Chondrocyte (in vitro differentiated cells): ENCODE results near the gene EID3. TPM values are rescaled to one million over a fixed set of nuclear protein-coding genes. Genes with fewer than 3 reads are reported as not detected.

Source experiments
- DNase-seq: peaks from one replicate; pipeline ENCODE4 v3.0.0; 2021; ENCODE audit warnings: mixed read lengths, low spot score
- H3K27ac Mint-ChIP-seq: one replicate; pipeline ENCODE4 v1.8.0; 2021; ENCODE audit warnings: mild to moderate bottlenecking, moderate library complexity, mixed read lengths; ENCODE audit not compliant: unreplicated experiment
- H3K27me3 Mint-ChIP-seq: 2 replicates; pipeline ENCODE4 v1.8.0; 2021; ENCODE audit warnings: low read depth, mixed read lengths
- H3K36me3 Mint-ChIP-seq: 2 replicates; pipeline ENCODE4 v1.8.0; 2021; ENCODE audit warnings: low read depth, mixed read lengths
- H3K4me1 Mint-ChIP-seq: 2 replicates; pipeline ENCODE4 v1.8.0; 2021; ENCODE audit warnings: low read depth, mild to moderate bottlenecking, mixed read lengths
- H3K4me3 Mint-ChIP-seq: one replicate; pipeline ENCODE4 v1.8.0; 2021; ENCODE audit warnings: mild to moderate bottlenecking, moderate library complexity, mixed read lengths; ENCODE audit not compliant: unreplicated experiment
- H3K9me3 Mint-ChIP-seq: 2 replicates; pipeline ENCODE4 v1.8.0; 2021; ENCODE audit warnings: low read depth, mixed read lengths
- total RNA-seq: library from RNA; stranded (reverse); gene quantifications from 3 replicates; pipeline ENCODE4 v1.2.1, GENCODE V29; 2021
- TF ChIP-seq, protein P1 (sequence below): fragments of 200-600 bp; sonication (generic); IDR thresholded peaks from 2 replicates; pipeline ENCODE4 v1.5.0; 2021; ENCODE audit warnings: antibody characterized with exemption, mild to moderate bottlenecking, moderate library complexity

Gene EID3
- total RNA-seq, 1 donor from 2014 or later: 1.5 TPM

DNA sequence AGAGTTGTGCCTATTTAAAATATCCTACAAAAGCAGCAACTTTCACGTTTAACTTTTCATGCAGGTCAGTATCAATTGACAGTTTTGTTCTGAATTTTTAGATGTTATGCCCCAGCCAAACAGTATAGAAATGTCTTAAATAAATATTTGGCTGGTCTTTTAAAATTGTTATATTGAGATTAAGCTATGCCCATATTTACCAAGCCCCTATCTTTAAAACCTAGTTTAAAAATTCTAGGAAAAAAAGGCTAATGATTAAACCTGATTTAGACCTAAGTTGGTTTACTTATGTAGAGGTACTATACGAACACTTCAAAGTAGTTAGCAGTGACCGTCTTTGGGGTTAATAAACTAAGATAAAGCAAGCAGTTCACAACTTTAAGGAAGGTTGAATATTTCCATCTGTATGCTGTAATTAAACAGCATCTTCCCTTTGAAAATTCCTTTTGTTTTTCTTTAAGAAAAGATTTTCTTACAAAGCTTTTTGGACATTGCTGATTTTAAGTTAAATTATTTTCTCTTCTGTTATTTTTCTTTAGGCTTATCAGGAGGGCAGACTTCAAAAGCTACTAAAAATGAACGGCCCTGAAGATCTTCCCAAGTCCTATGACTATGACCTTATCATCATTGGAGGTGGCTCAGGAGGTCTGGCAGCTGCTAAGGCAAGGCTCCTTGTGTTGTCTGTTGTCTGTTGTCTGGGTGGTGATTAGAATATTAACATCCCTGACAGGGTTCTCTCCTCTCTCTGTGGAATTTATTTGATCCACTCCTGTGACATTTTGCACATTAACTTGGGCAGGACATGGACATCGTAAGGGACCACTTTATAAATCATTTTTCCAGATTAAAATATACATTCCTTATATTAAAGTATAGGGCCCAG lies 7.5 kb downstream of the EID3 start:
- peaks cover 16% of the 10 kb centered on the region for H3K4me1 Mint-ChIP-seq
- no peak overlapping the region for H3K27ac Mint-ChIP-seq
- H3K9me3 Mint-ChIP-seq: no peaks in the 10 kb centered on the region

DNA sequence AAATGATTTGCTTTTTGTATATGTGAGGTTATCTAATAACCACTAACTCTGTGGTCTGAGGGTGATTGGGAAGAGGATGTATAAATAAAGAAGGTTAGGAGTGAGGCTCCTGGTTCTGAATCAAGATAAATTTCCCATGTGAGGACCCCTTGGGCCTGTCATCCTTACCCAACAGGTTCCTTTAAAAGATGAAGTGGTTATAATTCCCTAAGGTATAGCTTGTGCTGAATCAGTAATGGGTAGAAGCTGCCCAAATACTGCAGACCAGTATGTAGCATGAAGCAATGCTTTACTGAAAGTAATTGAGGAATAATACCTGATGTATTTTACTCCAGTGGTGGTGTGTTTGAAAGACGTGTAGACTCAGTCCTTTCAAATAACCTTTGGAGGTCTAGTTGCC lies 8.7 kb downstream of the EID3 start:
- TF ChIP-seq, protein P1, sequence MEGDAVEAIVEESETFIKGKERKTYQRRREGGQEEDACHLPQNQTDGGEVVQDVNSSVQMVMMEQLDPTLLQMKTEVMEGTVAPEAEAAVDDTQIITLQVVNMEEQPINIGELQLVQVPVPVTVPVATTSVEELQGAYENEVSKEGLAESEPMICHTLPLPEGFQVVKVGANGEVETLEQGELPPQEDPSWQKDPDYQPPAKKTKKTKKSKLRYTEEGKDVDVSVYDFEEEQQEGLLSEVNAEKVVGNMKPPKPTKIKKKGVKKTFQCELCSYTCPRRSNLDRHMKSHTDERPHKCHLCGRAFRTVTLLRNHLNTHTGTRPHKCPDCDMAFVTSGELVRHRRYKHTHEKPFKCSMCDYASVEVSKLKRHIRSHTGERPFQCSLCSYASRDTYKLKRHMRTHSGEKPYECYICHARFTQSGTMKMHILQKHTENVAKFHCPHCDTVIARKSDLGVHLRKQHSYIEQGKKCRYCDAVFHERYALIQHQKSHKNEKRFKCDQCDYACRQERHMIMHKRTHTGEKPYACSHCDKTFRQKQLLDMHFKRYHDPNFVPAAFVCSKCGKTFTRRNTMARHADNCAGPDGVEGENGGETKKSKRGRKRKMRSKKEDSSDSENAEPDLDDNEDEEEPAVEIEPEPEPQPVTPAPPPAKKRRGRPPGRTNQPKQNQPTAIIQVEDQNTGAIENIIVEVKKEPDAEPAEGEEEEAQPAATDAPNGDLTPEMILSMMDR: no peak
- Mint-ChIP-seq H3K27me3 (no peaks in the 10 kb centered on the region), H3K36me3 (peaks cover 23% of the 10 kb centered on the region)

More for the DNA sequence above, 7.5 kb downstream of the EID3 start:
- Mint-ChIP-seq H3K4me3 (no peak overlapping the region), H3K27me3 (no peaks in the 10 kb centered on the region), H3K36me3 (peaks cover 22% of the 10 kb centered on the region)
- no peak for DNase-seq
- TF ChIP-seq, protein P1: no peak

DNA sequence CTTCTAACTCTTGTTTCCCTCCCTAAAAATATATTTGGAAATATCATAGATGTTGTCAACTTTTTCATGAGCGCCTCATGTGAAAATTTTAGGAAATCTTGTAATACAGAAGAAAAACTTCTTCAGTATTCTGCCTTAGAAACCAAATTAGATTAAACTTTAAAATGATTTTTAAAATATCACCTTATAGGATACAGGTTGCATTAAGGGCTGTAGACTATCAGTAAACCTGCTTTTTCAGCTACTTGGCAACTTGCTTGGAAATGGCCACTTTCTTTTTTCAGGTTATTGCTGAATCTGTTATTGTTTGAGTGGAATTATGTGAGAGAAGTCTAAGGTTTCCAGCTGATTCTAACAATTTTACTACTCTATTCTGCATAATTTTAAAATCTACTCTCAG lies 9.1 kb downstream of the EID3 start:
- peaks cover 23% of the 10 kb centered on the region for H3K36me3 Mint-ChIP-seq
- H3K4me1 Mint-ChIP-seq: peaks cover 1% of the 10 kb centered on the region
- no peak overlapping the region for H3K4me3 Mint-ChIP-seq
- H3K9me3 Mint-ChIP-seq: no peaks in the 10 kb centered on the region
- TF ChIP-seq, protein P1: no peak
- no peaks in the 10 kb centered on the region for H3K27me3 Mint-ChIP-seq
- no peak overlapping the region for H3K27ac Mint-ChIP-seq
- DNase-seq: no peak

More for the DNA sequence above, 8.7 kb downstream of the EID3 start:
- Mint-ChIP-seq H3K27ac (no peak overlapping the region), H3K4me1 (peaks cover 6% of the 10 kb centered on the region), H3K4me3 (no peak overlapping the region), H3K9me3 (no peaks in the 10 kb centered on the region)
- DNase-seq: no peak

DNA sequence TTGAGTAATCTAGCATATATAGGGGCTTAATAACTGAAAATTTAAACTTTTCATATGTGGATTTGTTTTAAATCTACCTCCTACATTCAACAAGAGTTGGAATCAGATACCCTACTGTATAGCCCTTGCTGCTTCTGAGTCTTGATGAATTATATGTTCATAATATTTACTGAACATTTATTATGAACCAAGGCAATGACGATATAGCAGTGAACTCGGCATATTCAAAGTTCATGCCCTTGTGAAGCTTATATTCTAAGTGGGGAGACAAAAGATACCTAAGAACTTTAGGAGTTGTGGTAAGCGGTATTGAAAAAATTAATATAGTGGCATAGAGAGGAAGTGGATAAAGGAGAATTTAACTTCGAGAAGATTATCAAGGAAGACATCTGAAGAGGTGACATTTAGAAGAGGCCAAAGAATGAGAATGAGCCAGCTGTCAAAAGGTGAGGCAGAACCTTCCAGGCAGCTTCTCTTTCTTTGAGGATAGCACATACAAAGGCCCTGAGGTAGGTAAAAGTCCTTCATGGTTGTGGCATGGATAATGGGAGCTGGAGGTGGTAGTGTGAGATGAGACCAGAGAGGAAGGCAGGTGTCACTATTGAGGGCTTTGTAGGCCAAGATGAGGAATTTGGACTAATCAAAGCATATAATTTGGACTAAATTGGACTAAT lies 10.2 kb downstream of the EID3 start:
- H3K27ac Mint-ChIP-seq: no peak overlapping the region
- peaks cover 24% of the 10 kb centered on the region for H3K36me3 Mint-ChIP-seq

DNA sequence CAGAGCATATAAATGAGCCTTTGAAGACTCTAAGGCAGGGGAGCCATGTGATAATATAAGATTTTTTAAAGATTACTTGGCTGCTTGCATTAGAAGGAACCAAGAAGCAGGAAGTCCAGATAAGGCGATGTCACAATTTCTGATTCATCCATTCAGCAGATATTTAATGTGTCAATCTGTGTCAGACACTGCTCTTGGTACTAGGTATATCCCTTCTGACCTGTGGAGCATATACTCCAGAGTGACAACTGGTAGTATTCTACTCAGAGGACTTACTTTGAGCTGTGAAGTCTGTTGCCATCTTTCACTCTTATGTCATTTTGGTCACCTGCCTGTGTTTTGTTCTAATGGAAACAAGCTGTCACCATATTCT lies 10.7 kb downstream of the EID3 start:
- no peaks in the 10 kb centered on the region for H3K27me3 Mint-ChIP-seq
- no peak for DNase-seq
- TF ChIP-seq, protein P1: no peak
- H3K36me3 Mint-ChIP-seq: peaks cover 25% of the 10 kb centered on the region
- no peaks in the 10 kb centered on the region for H3K4me1 Mint-ChIP-seq
- H3K9me3 Mint-ChIP-seq: no peaks in the 10 kb centered on the region
- no peak overlapping the region for H3K27ac Mint-ChIP-seq
- no peak overlapping the region for H3K4me3 Mint-ChIP-seq

More for the DNA sequence above, 10.2 kb downstream of the EID3 start:
- Mint-ChIP-seq H3K9me3 (no peaks in the 10 kb centered on the region), H3K27me3 (no peaks in the 10 kb centered on the region), H3K4me3 (no peak overlapping the region), H3K4me1 (no peaks in the 10 kb centered on the region)
- DNase-seq: no peak
- TF ChIP-seq, protein P1: no peak
